Neural progenitor cell (in vitro differentiated cells): ENCODE results near the gene RANBP1. TPM values are rescaled to one million over a fixed set of nuclear protein-coding genes. Genes with fewer than 3 reads are reported as not detected.

Experiments used
- DNase-seq: peaks from one replicate; pipeline ENCODE4 v3.0.0-alpha.2; 2016; ENCODE audit warnings: low spot score
- H2AFZ ChIP-seq: fragments of 200-600 bp; sonication (generic); replicated peaks from 2 replicates; pipeline ENCODE4 v1.6.1; 2016; ENCODE audit warnings: antibody characterized with exemption
- H3F3A ChIP-seq: fragments of 200-600 bp; sonication (generic); 2 replicates; pipeline ENCODE4 v1.6.1; 2016; ENCODE audit warnings: antibody characterized with exemption, low read depth
- H3K27ac ChIP-seq: fragments of 200-600 bp; sonication (generic); 2 replicates; pipeline ENCODE4 v1.5.1; 2016; ENCODE audit warnings: mild to moderate bottlenecking
- H3K27me3 ChIP-seq: fragments of 200-600 bp; sonication (generic); 2 replicates; pipeline ENCODE4 v1.6.1; 2016; ENCODE audit warnings: mild to moderate bottlenecking, moderate library complexity
- H3K36me3 ChIP-seq: fragments of 200-600 bp; sonication (generic); 2 replicates; pipeline ENCODE4 v1.5.1; 2016
- H3K4me1 ChIP-seq: fragments of 200-600 bp; sonication (generic); 2 replicates; pipeline ENCODE4 v1.6.1; 2016; ENCODE audit warnings: mixed run types
- H3K4me2 ChIP-seq: fragments of 200-600 bp; sonication (generic); 2 replicates; pipeline ENCODE4 v1.6.1; 2016
- H3K4me3 ChIP-seq: fragments of 200-600 bp; sonication (generic); 2 replicates; pipeline ENCODE4 v1.5.1; 2016
- H3K79me2 ChIP-seq: fragments of 200-600 bp; sonication (generic); 2 replicates; pipeline ENCODE4 v1.6.1; 2016; ENCODE audit warnings: low read depth
- H3K9ac ChIP-seq: fragments of 200-600 bp; sonication (generic); 2 replicates; pipeline ENCODE4 v1.6.1; 2016
- H3K9me3 ChIP-seq: fragments of 200-600 bp; sonication (generic); 2 replicates; pipeline ENCODE4 v1.5.1; 2016; ENCODE audit warnings: low read depth
- H4K20me1 ChIP-seq: fragments of 200-600 bp; sonication (generic); 2 replicates; pipeline ENCODE4 v1.6.1; 2016; ENCODE audit warnings: low read depth
- H3K27ac Mint-ChIP-seq: 3 replicates; pipeline ENCODE4 v1.8.0; 2021; ENCODE audit warnings: mixed read lengths
- H3K27me3 Mint-ChIP-seq: 2 replicates; pipeline ENCODE4 v1.8.0; 2022; ENCODE audit warnings: low read depth, mild to moderate bottlenecking, inconsistent platforms, moderate library complexity, mixed read lengths; ENCODE audit not compliant: insufficient read depth
- H3K36me3 Mint-ChIP-seq: 3 replicates; pipeline ENCODE4 v1.8.0; 2021; ENCODE audit warnings: mixed read lengths
- H3K4me1 Mint-ChIP-seq: 3 replicates; pipeline ENCODE4 v1.8.0; 2021; ENCODE audit warnings: mixed read lengths
- H3K4me3 Mint-ChIP-seq: 3 replicates; pipeline ENCODE4 v1.8.0; 2021; ENCODE audit warnings: mild to moderate bottlenecking, moderate library complexity, mixed read lengths
- H3K9me3 Mint-ChIP-seq: 3 replicates; pipeline ENCODE4 v1.8.0; 2020; ENCODE audit warnings: mixed read lengths
- EZH2 ChIP-seq: fragments of 200-600 bp; sonication (generic); IDR thresholded peaks from 2 replicates; pipeline ENCODE4 v1.6.1; 2017; ENCODE audit warnings: antibody characterized with exemption, mild to moderate bottlenecking, moderate library complexity
- EZH2phosphoT487 ChIP-seq: fragments of 200-600 bp; sonication (generic); IDR thresholded peaks from 2 replicates; pipeline ENCODE4 v1.6.1; 2017; ENCODE audit warnings: antibody characterized with exemption
- total RNA-seq: library from RNA; depleted of rRNA; stranded (reverse); fragments of >200 nt; gene quantifications from 2 replicates; pipeline ENCODE4 v1.2.3, GENCODE V29; 2015; ENCODE audit warnings: low replicate concordance
- TF ChIP-seq, protein P1 (sequence below): fragments of 200-600 bp; sonication (generic); IDR thresholded peaks from 2 replicates; pipeline ENCODE4 v1.5.1; 2017; ENCODE audit warnings: antibody characterized with exemption, mild to moderate bottlenecking

Gene RANBP1
- total RNA-seq, 1 donor from 2014 or later = 918 TPM

DNA sequence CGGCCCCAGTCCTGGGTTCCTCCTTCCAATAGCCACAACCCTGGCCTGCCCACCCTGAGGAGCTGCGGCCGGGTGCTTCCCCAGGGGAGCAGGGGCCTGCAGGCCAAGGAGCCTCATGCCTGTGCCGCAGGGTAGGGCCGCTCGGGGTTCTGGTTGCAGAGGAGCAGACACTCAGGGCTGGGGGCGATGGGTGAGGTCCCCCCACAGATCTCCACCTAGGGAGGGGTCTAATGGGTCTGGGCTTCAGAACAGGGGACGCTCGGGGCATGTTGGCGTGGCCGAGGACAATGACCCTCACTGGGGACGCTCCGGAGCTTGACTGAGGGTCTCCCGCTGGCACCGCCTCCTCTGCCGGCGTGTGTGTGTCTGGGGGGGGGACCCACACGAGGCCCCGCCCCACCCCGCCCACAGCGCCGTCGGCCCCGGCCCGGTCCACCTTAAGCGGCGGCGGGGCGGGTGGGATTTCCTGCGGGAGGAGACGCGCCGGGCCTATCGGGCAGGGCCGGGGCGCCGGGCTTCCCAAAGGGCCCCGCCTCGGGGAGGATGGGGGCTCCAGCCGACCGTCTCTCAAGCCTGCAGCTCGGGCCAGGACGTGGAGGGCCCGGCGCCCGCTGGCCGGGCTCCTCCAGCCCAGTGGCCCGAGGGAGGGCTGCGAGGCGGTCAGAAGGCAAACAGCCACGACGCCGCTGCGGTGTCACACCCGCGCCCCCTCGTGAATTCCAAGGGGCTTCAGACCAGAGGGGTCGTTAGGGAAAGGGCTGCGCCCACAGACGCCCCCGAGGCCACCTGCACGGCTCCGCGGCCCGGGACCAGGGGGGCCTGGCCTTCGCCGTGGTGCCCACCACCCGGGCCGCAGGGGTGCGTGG, 15.1 kb downstream of the RANBP1 start:
- Mint-ChIP-seq H3K4me1 (peaks cover 13% of the 10 kb centered on the region), H3K36me3 (peaks cover 8% of the 10 kb centered on the region), H3K4me3 (peak overlapping the region; percentile 81), H3K27me3 (peaks cover 5% of the 10 kb centered on the region), H3K9me3 (no peaks in the 10 kb centered on the region), H3K27ac (no peak overlapping the region)
- Histone ChIP-seq H3K27ac (peak overlapping the region; percentile 7), H4K20me1 (peaks cover 65% of the 10 kb centered on the region), H3K4me2 (peak overlapping the region; percentile 88), H3K36me3 (no peaks in the 10 kb centered on the region), H3K4me1 (peaks cover 8% of the 10 kb centered on the region), H3K4me3 (peak overlapping the region; percentile 95), H3K27me3 (no peaks in the 10 kb centered on the region), H3K9ac (no peak overlapping the region), H3F3A (peaks cover 54% of the 10 kb centered on the region), H3K79me2 (peaks cover 14% of the 10 kb centered on the region), H2AFZ (peak overlapping the region; percentile 68), H3K9me3 (no peaks in the 10 kb centered on the region)
- TF ChIP-seq EZH2 = no peak
- TF ChIP-seq EZH2phosphoT487 = no peak
- TF ChIP-seq, protein P1, sequence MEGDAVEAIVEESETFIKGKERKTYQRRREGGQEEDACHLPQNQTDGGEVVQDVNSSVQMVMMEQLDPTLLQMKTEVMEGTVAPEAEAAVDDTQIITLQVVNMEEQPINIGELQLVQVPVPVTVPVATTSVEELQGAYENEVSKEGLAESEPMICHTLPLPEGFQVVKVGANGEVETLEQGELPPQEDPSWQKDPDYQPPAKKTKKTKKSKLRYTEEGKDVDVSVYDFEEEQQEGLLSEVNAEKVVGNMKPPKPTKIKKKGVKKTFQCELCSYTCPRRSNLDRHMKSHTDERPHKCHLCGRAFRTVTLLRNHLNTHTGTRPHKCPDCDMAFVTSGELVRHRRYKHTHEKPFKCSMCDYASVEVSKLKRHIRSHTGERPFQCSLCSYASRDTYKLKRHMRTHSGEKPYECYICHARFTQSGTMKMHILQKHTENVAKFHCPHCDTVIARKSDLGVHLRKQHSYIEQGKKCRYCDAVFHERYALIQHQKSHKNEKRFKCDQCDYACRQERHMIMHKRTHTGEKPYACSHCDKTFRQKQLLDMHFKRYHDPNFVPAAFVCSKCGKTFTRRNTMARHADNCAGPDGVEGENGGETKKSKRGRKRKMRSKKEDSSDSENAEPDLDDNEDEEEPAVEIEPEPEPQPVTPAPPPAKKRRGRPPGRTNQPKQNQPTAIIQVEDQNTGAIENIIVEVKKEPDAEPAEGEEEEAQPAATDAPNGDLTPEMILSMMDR = no peak
- peak; percentile 86 for DNase-seq

- Histone ChIP-seq H3K9ac (no peak within 1 kb of the TSS), H3K27me3 (no peaks in the 10 kb centered on the region), H3K4me3 (peak within 1 kb of the TSS; percentile 95), H3K27ac (peak within 1 kb of the TSS; percentile 7), H3K79me2 (peaks cover 14% of the 10 kb centered on the region), H4K20me1 (peaks cover 65% of the 10 kb centered on the region), H3K9me3 (no peaks in the 10 kb centered on the region), H3K4me1 (peaks cover 8% of the 10 kb centered on the region), H3F3A (peaks cover 48% of the 10 kb centered on the region), H2AFZ (peak within 1 kb of the TSS; percentile 68), H3K4me2 (peak within 1 kb of the TSS; percentile 96), H3K36me3 (no peaks in the 10 kb centered on the region)
- Mint-ChIP-seq H3K4me3 (peak within 1 kb of the TSS; percentile 83), H3K27me3 (peaks cover 5% of the 10 kb centered on the region), H3K4me1 (peaks cover 13% of the 10 kb centered on the region), H3K27ac (no peak within 1 kb of the TSS), H3K36me3 (peaks cover 5% of the 10 kb centered on the region), H3K9me3 (no peaks in the 10 kb centered on the region)
- TF ChIP-seq, protein P1 = no peak
- no peak for TF ChIP-seq EZH2
- no peak for TF ChIP-seq EZH2phosphoT487
- DNase-seq = no peak
Observed at GRCh38 chr22:20131597-20131858, 15.6 kb downstream of the RANBP1 start, which contains the start of gene ZDHHC8. TSS of gene ZDHHC8 (plus strand) at chr22:20131804. CDS start at chr22:20131948, 144 bp downstream.

DNA sequence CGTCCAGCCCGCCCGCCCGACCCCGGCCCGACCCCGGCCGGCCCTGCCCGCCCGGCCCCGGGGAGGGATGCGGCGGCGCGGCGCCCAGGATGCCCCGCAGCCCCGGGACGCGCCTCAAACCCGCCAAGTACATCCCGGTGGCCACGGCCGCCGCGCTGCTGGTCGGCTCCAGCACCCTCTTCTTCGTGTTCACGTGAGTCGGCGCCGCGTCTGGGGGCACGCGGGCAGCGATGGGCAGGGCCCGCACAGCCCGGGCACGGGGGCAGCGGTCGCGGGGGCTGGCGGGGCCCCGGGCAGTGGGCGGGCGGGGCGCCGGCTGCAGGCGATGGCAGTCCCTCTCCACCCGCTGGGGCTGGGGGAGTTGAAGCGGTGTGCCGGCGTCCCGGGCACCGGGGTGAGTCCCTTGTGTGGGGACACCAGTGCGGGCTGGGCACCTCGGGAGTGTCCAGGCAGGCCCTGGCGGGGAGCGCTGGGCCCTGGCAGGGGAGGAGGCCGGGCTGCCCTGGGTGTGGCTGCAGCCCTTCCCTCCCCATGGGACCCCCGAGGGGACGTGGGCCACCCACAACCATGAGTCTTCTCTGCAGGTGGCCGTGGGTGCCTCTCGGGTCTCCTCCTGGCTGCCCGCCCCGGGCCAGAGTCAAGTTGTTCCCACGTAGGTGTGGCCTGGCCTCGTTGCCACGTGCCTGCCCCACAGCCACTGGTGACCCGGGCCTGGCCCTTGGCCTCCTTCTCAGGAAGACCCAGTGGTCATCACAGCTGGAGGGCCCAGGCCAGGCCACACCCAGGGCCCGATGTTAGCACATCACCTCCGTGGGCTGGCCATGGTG, 16.2 kb downstream of the RANBP1 start:
- Histone ChIP-seq H3K27ac (no peak overlapping the region), H3K27me3 (no peaks in the 10 kb centered on the region), H3K9ac (no peak overlapping the region), H4K20me1 (peaks cover 65% of the 10 kb centered on the region), H3K4me2 (peak overlapping the region; percentile 96), H3K9me3 (no peaks in the 10 kb centered on the region), H3F3A (peaks cover 43% of the 10 kb centered on the region), H3K79me2 (peaks cover 14% of the 10 kb centered on the region), H2AFZ (peak overlapping the region; percentile 42), H3K36me3 (no peaks in the 10 kb centered on the region), H3K4me1 (peaks cover 8% of the 10 kb centered on the region), H3K4me3 (peak overlapping the region; percentile 95)
- H3K27ac Mint-ChIP-seq = no peak overlapping the region
- peaks cover 5% of the 10 kb centered on the region for H3K36me3 Mint-ChIP-seq
- H3K4me1 Mint-ChIP-seq = peaks cover 13% of the 10 kb centered on the region
- no peak for TF ChIP-seq EZH2phosphoT487
- TF ChIP-seq, protein P1 = no peak
- no peak for TF ChIP-seq EZH2
- DNase-seq = peak; percentile 58
- H3K9me3 Mint-ChIP-seq = no peaks in the 10 kb centered on the region
- H3K4me3 Mint-ChIP-seq = peak overlapping the region; percentile 83
- H3K27me3 Mint-ChIP-seq = peaks cover 5% of the 10 kb centered on the region
